HG03565 (cell line): ENCODE results near the gene TUSC2.

Experiments
- ATAC-seq: cut with Tn5 transposase; IDR thresholded peaks from one replicate; pipeline ENCODE4 v1.9.1; 2021; ENCODE audit warnings: mild to moderate bottlenecking, moderate library complexity; ENCODE audit not compliant: unreplicated experiment

TUSC2 gene

DNA sequence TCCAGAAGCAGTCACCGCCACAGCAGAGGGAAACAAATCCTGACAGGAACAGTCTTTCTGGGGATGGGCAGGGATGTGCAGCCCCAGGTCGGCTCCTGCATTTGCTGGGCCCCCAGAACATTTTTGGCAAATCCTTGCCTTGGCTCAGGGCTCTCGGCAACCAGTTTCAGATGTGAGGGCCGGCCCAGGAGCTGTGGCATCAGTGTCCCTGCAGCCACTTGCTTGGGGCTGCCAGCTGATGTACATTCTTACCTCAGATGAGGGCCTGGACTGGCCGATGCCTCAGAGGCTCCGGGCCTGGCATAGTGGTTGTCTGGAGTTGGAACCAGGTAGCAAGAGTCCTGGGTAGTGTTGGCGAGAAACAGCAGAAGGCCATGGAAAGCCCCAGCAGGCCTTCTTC lies 26.8 kb upstream of the TUSC2 start:
- no peak for ATAC-seq

DNA sequence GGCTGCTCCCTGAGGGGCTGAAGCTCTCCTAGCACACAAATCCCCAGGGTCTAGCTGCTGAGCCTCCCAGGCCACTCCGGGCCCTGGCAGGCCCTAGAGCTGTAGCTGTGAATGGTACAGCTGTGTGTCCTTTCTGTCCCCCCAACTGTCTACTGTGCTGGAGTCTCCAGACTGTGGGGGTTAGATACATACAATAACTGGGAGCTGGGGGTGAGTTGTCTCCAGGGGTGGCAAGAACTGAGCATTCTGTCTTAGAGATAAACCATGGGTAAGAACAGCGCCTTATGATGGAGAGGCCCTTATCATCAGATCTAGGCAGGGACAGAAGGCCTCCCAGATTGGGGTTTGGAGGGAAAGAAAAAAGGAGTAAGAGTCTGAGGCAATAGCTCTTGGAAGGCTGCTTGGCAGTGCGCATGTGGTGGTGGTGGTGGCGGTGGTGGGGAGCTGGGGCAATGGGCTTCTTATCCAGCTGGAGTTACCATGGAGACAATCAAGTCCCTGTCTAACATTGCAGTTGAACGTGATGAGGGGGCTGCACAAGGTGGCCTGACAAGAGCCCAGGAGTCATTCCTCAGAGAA lies 26.3 kb upstream of the TUSC2 start:
- ATAC-seq: no peak

DNA sequence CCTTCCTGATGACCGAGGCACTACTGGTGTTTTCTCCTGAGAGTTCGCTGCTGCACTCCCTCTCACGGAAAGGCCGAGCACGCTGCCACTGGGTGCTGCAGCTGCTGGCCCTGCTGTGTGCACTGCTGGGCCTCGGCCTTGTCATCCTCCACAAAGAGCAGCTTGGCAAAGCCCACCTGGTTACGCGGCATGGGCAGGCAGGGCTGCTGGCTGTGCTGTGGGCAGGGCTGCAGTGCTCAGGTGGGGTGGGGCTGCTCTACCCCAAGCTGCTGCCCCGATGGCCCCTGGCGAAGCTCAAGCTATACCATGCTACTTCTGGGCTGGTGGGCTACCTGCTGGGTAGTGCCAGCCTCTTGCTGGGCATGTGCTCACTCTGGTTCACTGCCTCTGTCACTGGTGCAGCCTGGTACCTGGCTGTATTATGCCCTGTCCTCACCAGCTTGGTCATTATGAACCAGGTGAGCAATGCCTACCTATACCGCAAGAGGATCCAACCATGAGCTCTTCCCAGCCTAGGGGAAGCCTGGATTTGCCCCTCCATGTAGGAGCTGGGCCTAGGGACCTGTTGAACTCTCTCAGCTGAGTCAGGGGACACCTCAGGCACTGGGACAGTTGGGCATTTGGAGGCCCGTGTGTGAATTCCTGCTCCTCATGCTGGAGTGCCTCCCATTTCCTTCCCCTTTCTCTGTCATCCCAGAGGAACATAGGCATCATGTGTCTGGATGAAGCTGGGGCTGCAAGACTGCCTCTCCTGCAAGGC lies 25.4 kb upstream of the TUSC2 start:
- ATAC-seq: no peak

DNA sequence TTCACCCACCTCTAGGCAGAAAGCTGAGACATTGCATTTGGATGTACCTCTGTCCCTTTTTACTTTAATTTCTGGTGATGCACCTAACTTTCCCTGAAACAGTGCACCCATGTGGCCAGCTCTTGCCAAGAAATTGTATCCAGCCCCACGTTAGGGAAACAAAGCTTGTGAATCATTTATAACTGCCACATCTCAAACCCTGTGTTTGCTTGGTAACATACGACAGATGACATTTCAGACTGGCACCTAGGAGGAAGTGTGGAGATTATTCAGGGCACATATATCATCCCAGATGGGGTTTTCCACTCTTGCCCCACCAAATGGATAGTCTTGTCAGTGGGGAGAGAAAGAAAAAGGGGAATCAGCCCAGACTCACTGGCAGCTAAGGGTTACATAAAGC lies 24.8 kb upstream of the TUSC2 start:
- ATAC-seq: no peak

DNA sequence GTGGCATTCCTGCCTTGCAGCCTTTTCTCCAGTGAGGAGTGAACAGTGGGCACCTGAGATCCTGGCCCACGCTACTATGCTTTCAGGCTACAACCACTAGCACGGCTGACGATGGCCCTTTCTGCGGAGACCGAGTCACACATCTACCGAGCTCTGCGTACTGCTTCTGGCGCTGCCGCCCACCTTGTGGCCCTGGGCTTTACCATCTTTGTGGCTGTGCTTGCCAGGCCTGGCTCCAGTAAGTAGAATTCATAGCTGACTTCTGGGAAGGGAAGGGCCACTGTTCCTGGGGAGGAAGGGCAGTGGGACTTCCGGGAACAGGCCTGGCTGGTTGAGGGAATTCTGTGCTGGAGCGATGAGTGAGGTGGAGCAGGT lies 23.3 kb upstream of the TUSC2 start:
- no peak for ATAC-seq

DNA sequence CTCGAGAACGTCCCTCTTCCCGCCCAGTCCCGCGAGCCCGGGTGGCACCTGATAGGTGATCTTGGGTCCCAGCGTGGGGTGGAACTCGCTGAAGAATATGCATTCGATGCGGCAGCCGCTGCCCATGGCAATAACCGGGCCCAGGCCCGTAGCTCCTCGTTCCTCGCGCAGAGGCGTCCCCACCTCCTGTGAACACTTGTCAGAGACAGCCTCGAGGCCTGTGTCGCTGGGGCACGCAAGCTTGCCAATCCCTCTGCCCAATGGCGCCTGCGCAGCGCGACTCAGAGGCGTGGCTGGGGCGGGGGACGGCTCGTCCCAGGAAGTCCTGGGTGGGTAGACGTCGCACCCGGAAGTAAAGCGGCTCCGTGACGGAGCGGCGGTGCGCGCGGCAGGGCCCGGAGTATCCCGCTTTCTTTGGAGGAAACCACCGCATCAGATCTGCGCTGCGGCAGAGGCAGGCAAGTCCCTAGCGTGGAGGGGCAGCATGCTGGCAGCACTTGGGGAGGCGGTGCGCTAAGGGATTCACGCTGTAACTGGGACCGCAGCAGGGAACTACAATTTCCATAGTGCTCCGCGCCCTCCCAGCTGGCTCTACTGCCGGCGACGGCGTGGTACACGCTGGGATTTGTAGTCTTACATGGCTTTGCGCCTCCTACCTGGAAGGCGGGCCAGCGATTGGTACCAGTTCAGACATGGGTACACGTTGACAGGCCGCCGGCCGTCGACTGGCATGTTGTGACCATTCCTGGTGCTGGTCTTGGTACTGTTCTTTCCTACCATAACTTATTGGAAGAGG lies 22.7 kb upstream of the TUSC2 start, which contains the start of the genes CYB561D2 and NPRL2:
TSS of gene CYB561D2 (plus strand) at position 336 of the 796 bp plus-strand sequence. CDS start 572 bp downstream, outside the sequence.
TSS of gene NPRL2 (minus strand) at position 249 of the 796 bp plus-strand sequence. CDS start at position 126, 123 bp downstream.
- peak; percentile 69 for ATAC-seq

DNA sequence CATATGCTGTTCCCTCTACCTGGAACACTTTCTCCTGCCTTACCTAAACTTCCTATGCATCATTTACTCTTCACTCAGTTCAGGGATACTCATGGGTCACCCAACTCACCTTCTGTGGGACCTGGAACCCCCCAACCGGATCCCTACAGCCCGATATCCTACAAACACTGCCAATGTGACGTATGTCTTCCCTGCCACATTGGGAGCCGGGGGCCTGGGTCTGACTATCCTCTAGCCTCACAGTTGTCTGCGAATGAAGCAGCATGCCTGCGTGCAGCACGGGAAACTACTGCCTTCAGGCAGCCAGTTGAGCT lies 22.1 kb upstream of the TUSC2 start:
- no peak for ATAC-seq

DNA sequence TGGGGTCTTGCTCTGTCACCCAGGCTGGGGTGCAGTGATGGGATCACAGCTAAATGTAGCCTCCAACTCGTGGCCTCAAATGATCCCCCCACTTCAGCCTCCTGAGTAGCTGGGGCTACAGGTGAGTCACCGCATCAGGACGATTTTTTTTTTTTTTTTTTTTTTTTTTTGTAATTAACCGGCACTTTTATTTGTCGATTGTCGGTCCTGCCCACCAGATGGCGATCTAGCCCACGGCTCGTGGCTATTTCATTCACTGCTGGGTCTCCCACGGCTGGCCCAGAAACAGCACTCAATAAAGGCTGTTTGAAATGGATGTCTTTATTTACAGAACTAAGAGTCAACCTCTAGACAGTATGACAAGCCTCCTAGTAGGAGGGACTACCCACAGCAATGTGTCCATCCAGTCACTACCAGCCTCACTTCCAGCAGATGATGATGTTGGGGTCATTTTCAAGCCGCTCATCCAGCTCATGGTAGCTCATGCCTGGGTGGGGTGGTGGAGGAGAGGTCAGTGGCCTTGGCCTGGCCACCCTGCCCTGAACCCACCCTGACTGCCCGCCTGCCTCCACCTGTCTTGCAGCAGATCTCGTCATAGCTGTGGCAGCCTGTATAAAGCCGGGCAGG lies 19.3 kb upstream of the TUSC2 start:
- no peak for ATAC-seq

DNA sequence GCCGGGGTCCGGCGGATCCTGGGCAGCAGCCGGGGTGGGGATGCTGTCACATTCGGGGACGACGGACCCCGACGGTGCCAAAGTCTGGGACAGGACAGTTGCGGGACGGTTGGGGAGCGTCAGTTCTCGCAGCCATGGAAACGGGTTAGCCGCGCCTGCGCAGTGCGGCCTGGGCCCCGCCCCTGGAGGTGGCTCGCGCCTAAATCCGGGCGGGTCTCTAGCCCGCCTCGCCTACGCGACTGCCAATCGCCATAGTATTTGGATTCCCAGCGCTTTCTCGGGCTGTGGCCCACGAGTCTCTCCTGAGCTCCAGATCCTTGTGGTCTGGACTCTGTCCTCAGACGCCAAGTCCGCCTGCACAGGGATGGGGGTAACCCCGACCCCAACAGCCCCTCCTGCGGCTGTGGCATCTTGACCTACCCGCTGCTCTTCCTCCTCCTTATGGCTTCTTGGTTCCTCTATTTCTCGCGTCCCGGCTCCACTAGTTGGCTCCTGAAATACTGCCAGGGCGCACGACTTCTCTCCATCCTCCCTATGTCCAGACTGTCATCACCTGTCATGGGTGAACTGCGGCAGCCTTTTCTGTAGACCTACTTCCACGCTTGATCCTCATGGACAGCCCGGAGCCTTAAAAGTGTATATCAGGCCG lies 17.7 kb upstream of the TUSC2 start, which contains the start of gene ZMYND10:
TSS of gene ZMYND10 (minus strand) at position 147 of the 649 bp plus-strand sequence. CDS start 153 bp downstream, outside the sequence.
- ATAC-seq: no peak

DNA sequence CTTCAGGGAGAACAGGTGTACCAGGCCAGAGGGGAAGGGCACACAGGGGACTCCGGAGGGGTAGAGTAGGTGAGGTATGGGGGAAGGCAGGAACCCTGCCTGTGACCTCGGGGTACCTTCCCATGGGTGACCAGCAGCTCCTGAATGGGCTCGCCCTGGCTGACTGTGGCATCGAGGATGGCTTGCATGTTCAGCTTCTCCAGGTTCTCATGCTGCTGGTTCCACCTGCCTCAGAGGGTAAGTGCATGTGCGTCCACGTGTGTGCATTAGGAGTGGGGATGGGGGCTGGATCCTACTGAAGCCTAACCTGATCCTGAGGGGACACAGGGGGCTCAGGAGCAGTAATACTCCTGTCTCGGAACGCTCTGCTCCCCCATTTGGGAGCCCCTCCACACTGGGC lies 17.0 kb upstream of the TUSC2 start:
- no peak for ATAC-seq

DNA sequence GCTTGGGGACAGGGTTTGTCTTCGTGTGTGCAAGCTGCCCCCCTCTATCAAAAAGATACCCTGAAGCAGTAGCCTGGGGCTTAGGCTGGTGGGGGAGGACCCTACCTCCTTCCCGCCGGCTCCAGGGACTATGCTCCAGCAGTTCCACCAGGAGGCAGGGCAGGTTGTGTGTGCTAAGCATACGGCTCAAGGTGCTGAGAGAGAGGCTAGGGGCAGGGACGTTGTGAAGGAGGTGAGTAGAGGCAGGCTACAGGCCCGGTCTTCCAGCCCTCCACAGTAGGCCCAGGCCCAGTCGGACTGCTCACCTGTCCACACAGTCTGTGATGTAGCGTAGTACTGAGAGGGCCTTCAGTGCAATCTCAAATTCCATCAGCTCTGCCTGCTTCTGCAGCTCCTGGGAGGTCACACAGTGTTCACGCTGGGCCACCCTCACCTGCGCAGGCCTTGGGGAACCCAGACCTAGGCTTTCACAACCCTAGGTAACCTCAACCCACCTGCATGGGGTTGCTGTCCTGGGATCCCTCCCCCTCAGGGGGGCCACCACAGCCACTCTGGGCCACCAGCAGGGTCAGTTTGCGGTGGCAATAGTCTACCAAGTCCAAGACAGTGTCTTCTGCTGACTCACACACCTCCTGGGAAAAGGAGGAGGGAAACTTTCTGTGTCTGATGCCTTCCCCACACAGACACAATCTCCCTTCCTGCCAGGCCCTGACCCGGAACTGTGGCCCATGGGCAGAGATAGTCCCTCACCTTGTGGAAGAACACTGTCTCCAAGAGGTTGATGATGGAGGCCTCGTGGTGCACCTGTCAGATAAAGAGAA lies 15.0 kb upstream of the TUSC2 start:
- ATAC-seq: no peak

DNA sequence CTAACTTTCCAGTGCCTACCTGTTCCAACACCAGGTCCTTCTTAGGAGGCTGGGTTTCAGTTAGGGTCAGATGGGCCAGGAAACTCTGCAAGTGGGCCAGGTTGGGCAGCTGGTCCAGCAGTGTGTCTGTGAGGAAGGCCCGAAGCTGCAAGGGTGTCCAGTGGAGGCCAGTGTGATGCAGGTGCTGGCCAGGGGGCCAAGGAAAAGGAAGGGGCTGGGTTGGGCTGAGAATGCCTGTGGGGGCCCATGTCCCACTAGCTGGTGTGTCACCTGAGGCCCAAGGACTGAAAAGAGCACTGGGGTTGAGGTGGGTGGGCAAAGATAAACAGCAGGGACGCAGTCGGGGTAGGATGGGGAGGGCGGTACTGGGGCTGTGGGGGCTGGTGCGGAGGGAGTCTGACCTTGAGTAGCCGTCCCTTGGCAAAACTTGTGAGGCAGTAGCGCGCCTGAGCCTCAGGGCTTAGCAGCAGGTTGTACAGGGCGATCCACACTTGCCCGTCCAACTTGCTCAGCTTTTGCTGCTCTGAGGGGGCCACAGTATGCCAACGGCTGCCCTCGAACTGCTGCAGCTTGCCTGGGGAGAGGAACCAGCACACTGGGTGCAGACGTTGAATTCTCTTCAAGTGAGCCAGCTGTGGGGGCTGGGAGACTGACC lies 14.1 kb upstream of the TUSC2 start:
- ATAC-seq: no peak

DNA sequence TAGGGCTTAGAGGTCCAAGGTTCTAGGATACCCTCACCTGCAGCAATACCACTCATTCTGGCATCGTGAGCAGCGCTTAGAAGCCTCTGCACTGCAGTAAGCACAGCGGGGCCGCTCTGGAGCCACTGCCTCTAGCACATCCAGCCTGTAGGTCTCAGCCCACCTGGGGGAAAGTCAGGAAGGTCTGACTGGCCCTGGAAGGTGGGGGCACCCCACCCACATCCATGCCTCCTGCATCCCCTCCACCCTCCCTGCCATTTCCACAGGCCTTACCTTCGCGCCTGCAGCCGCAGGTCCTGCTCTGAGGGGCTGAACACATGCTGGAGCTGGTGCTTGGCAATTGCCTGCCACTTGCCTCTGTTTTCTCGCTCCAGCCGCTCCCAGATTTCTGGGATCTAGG lies 13.5 kb upstream of the TUSC2 start:
- ATAC-seq: no peak

DNA sequence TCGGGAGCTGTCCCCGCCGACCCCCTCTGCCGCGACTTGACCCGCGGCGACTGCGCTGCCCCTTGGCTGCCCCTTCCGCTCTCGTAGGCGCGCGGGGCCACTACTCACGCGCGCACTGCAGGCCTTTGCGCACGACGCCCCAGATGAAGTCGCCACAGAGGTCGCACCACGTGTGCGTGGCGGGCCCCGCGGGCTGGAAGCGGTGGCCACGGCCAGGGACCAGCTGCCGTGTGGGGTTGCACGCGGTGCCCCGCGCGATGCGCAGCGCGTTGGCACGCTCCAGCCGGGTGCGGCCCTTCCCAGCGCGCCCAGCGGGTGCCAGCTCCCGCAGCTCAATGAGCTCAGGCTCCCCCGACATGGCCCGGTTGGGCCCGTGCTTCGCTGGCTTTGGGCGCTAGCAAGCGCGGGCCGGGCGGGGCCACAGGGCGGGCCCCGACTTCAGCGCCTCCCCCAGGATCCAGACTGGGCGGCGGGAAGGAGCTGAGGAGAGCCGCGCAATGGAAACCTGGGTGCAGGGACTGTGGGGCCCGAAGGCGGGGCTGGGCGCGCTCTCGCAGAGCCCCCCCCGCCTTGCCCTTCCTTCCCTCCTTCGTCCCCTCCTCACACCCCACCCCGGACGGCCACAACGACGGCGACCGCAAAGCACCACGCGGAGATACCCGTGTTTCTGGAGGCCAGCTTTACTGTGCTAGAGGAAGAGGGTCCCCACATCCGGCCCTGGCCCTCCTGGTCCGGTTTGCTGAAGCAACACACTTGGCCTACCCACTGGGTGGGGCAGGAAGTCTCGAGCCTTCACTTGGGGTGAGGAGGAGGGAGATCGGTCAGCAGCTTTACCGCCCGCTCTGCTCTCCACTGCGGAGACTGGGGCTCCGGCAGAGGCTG lies 12.7 kb upstream of the TUSC2 start, which contains the start of gene RASSF1:
TSS of gene RASSF1 (minus strand) at position 389 of the 882 bp plus-strand sequence. CDS start at position 358, 31 bp downstream.
- ATAC-seq: no peak

DNA sequence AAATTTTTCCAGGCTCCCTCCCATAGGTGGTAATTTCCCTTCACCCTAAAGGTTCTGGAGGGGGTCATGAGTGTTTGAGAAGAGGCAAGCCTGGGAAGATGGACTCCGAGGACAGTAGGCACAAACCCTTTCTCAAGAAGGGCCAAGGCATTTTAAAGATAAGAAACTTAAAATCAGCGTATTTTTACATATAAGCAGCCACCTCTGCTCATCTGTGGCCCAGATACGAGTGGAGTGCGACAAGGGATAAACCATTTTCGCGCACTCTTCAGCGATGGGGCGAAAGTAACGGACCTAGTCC lies 12.1 kb upstream of the TUSC2 start:
- ATAC-seq: no peak

DNA sequence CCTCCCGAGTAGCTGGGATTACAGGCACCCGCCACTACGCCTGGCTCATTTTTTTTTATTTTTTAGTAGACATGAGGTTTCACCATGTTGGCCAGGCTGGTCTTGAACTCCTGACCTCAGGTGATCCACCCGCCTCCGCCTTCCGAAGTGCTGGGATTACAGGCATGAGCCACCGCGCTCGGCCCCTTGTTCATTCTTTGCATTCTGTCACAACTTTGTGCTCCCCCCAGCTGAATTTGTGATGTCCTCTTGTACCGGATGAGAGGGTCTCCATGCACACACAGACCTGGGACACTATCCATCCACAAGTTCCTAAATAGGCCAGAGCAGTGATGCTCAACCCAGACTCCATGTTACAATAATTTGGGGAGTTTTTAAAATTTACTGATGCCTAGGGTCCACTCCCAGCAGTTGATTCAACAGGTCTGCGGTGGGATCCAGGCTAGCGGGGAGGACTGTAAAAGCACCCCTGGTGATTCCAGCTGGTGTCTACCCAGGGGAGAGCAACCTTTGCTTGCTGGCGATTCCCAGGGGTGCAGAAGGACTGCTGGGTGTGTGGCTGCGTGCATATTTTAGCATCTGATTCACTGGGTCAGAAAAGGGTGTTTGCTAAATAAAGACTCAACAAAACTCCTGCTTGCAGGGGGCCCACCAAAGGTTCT lies 11.6 kb upstream of the TUSC2 start:
- ATAC-seq: no peak

DNA sequence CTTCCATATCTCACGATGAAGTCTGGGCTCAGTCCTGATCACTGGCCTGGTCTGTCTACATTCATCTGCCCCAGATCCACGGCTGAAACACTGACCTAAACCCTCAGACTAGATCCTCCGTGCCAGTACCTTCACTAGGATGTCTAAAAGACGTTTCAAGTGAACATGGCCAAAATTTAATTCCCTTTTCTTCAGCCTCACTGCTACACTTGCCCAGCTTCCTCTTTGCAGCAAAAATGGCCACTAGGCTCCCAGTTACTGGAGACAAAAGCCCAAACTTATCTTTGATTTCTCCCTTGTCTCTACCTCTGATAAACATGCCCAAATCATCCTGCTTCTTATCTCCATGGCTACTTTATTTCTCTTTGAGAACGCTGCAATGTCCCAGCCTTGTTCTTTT lies 10.9 kb upstream of the TUSC2 start:
- no peak for ATAC-seq
